Adipocyte (in vitro differentiated cells): ENCODE results near the gene TBK1.

Experiments
- DNase-seq: peaks from one replicate; pipeline ENCODE4 v3.0.0-alpha.2; 2015; ENCODE audit warnings: low read depth
- H3K27me3 ChIP-seq: replicated peaks from 2 replicates; pipeline ENCODE4 v1.7.0; 2013; ENCODE audit warnings: mild to moderate bottlenecking, low read length, moderate library complexity; ENCODE audit not compliant: control insufficient read depth, insufficient read depth
- H3K36me3 ChIP-seq: 2 replicates; pipeline ENCODE4 v1.7.0; 2013; ENCODE audit warnings: low read length, mild to moderate bottlenecking, moderate library complexity; ENCODE audit not compliant: control insufficient read depth, insufficient read depth, severe bottlenecking
- H3K4me1 ChIP-seq: 2 replicates; pipeline ENCODE4 v1.7.0; 2013; ENCODE audit warnings: mild to moderate bottlenecking, low read length, moderate library complexity; ENCODE audit not compliant: control insufficient read depth, insufficient read depth
- H3K4me3 ChIP-seq: 2 replicates; pipeline ENCODE4 v1.7.0; 2013; ENCODE audit warnings: mild to moderate bottlenecking, low read length, moderate library complexity
- H3K9ac ChIP-seq: 2 replicates; pipeline ENCODE4 v1.7.0; 2013; ENCODE audit warnings: mild to moderate bottlenecking, low read length, moderate library complexity
- H3K9me3 ChIP-seq: 2 replicates; pipeline ENCODE4 v1.7.0; 2013; ENCODE audit warnings: mild to moderate bottlenecking, low read length, moderate library complexity; ENCODE audit not compliant: control insufficient read depth

TBK1 gene

GRCh38 chr12:64473176-64473575 lies 21.3 kb downstream of the TBK1 start:
- DNase-seq: no peak
- no peak overlapping the region for H3K4me3 ChIP-seq
- H3K36me3 ChIP-seq: peaks cover 76% of the 10 kb centered on the region

GRCh38 chr12:64475518-64475917 lies 23.6 kb downstream of the TBK1 start:
- DNase-seq: no peak
- Histone ChIP-seq H3K9ac (no peak overlapping the region), H3K27me3 (no peaks in the 10 kb centered on the region), H3K4me1 (peaks cover 29% of the 10 kb centered on the region), H3K4me3 (no peak overlapping the region), H3K9me3 (peaks cover 7% of the 10 kb centered on the region), H3K36me3 (peaks cover 64% of the 10 kb centered on the region)

More at GRCh38 chr12:64473176-64473575, 21.3 kb downstream of the TBK1 start:
- H3K4me1 ChIP-seq: peaks cover 28% of the 10 kb centered on the region
- H3K9ac ChIP-seq: no peak overlapping the region
- H3K27me3 ChIP-seq: no peaks in the 10 kb centered on the region
- peaks cover 7% of the 10 kb centered on the region for H3K9me3 ChIP-seq

GRCh38 chr12:64476844-64477243 lies 24.9 kb downstream of the TBK1 start:
- Histone ChIP-seq H3K4me1 (peaks cover 26% of the 10 kb centered on the region), H3K9ac (no peak overlapping the region), H3K4me3 (no peak overlapping the region), H3K9me3 (peaks cover 7% of the 10 kb centered on the region), H3K36me3 (peaks cover 65% of the 10 kb centered on the region), H3K27me3 (no peaks in the 10 kb centered on the region)
- DNase-seq: no peak

GRCh38 chr12:64478661-64479060 lies 26.7 kb downstream of the TBK1 start:
- Histone ChIP-seq H3K9ac (no peak overlapping the region), H3K4me1 (peaks cover 18% of the 10 kb centered on the region), H3K36me3 (peaks cover 71% of the 10 kb centered on the region), H3K9me3 (peaks cover 7% of the 10 kb centered on the region), H3K4me3 (no peak overlapping the region), H3K27me3 (no peaks in the 10 kb centered on the region)
- no peak for DNase-seq

GRCh38 chr12:64480148-64480547 lies 28.2 kb downstream of the TBK1 start:
- Histone ChIP-seq H3K36me3 (peaks cover 70% of the 10 kb centered on the region), H3K9ac (no peak overlapping the region), H3K4me3 (no peak overlapping the region), H3K27me3 (no peaks in the 10 kb centered on the region), H3K9me3 (peaks cover 7% of the 10 kb centered on the region), H3K4me1 (peaks cover 10% of the 10 kb centered on the region)
- DNase-seq: no peak

- Histone ChIP-seq H3K4me1 (no peaks in the 10 kb centered on the region), H3K36me3 (peaks cover 98% of the 10 kb centered on the region), H3K9me3 (no peaks in the 10 kb centered on the region), H3K4me3 (no peak overlapping the region), H3K9ac (no peak overlapping the region), H3K27me3 (no peaks in the 10 kb centered on the region)
- no peak for DNase-seq
Measured at GRCh38 chr12:64486657-64487056, 34.7 kb downstream of the TBK1 start.

GRCh38 chr12:64491718-64492117 lies 39.8 kb downstream of the TBK1 start:
- peaks cover 89% of the 10 kb centered on the region for H3K36me3 ChIP-seq

GRCh38 chr12:64493513-64493912 lies 41.6 kb downstream of the TBK1 start:
- DNase-seq: no peak
- H3K9me3 ChIP-seq: no peaks in the 10 kb centered on the region
- no peak overlapping the region for H3K9ac ChIP-seq
- no peaks in the 10 kb centered on the region for H3K4me1 ChIP-seq
- no peak overlapping the region for H3K4me3 ChIP-seq
- no peaks in the 10 kb centered on the region for H3K27me3 ChIP-seq
- H3K36me3 ChIP-seq: peaks cover 89% of the 10 kb centered on the region

More at GRCh38 chr12:64491718-64492117, 39.8 kb downstream of the TBK1 start:
- no peaks in the 10 kb centered on the region for H3K4me1 ChIP-seq
- no peaks in the 10 kb centered on the region for H3K9me3 ChIP-seq
- no peaks in the 10 kb centered on the region for H3K27me3 ChIP-seq
- no peak overlapping the region for H3K9ac ChIP-seq
- H3K4me3 ChIP-seq: no peak overlapping the region
- DNase-seq: no peak

- H3K27me3 ChIP-seq: no peaks in the 10 kb centered on the region
- H3K36me3 ChIP-seq: peaks cover 88% of the 10 kb centered on the region
- H3K9ac ChIP-seq: no peak overlapping the region
- no peaks in the 10 kb centered on the region for H3K4me1 ChIP-seq
- no peak overlapping the region for H3K4me3 ChIP-seq
- H3K9me3 ChIP-seq: no peaks in the 10 kb centered on the region
- DNase-seq: no peak
Measured at GRCh38 chr12:64494998-64495729, 43.2 kb downstream of the TBK1 start.

GRCh38 chr12:64496839-64497400 lies 45.0 kb downstream of the TBK1 start:
- Histone ChIP-seq H3K9me3 (no peaks in the 10 kb centered on the region), H3K4me3 (no peak overlapping the region), H3K9ac (no peak overlapping the region), H3K36me3 (peaks cover 85% of the 10 kb centered on the region), H3K4me1 (no peaks in the 10 kb centered on the region), H3K27me3 (no peaks in the 10 kb centered on the region)
- DNase-seq: no peak

GRCh38 chr12:64497484-64497883 lies 45.6 kb downstream of the TBK1 start:
- Histone ChIP-seq H3K9ac (no peak overlapping the region), H3K27me3 (no peaks in the 10 kb centered on the region), H3K9me3 (no peaks in the 10 kb centered on the region), H3K4me3 (no peak overlapping the region), H3K4me1 (no peaks in the 10 kb centered on the region), H3K36me3 (peaks cover 85% of the 10 kb centered on the region)
- no peak for DNase-seq
